ENCODE data around the gene CDH4.

CDH4 gene

DNA sequence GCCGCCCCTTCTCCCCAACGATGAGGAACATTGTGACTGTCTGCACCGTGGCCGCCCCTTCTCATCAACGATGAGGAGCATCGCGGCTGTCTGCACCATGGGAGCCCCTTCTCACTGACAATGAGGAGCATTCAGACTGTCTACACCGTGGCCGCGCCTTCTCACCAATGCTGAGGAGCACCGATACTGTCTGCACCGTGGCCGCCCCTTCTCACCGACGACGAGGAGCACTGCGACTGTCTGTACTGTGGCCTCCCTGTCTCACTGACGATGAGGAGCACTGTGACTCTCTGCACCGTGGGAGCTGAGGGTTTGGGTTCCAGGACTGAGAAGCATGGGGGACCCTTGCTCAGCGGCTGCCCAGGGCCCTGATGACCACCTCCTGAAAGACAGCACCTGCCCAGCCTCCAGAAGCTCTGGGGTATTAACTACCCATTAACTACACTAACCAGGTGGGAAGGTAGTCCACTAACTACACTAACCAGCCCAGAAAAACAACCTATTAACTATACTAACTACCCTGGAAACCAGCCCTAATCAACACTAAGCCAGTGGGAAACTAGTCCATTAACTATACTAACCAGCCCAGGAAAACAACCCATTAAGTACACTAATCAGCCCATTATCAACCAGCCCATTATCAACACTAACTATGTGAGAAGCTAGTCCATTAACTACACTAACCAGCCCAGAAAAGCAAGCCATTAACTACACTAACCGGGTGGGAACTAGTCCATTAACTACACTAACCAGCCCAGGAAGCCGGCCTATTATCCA is 696.7 kb downstream of the CDH4 start:
- DNase-seq (ENCODE audit: low read depth), result no peak

DNA sequence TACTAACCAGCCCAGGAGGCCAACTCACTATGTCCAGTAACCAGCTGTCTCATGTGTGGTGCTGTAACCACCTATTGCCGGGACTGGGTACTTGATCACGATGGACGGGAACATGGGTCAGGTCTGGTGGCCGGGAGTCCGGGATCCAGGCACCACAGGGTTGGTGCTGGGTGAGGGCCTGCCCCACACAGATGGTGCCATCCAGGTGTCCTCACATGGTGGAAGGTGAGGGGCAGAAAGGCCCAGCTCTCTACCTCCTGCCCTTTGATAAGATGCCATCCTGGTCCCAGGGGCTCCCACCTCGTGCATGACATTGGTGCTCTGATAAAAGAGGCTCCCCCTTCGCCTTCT is 697.3 kb downstream of the CDH4 start:
- no peak for DNase-seq (ENCODE audit: low read depth)

DNA sequence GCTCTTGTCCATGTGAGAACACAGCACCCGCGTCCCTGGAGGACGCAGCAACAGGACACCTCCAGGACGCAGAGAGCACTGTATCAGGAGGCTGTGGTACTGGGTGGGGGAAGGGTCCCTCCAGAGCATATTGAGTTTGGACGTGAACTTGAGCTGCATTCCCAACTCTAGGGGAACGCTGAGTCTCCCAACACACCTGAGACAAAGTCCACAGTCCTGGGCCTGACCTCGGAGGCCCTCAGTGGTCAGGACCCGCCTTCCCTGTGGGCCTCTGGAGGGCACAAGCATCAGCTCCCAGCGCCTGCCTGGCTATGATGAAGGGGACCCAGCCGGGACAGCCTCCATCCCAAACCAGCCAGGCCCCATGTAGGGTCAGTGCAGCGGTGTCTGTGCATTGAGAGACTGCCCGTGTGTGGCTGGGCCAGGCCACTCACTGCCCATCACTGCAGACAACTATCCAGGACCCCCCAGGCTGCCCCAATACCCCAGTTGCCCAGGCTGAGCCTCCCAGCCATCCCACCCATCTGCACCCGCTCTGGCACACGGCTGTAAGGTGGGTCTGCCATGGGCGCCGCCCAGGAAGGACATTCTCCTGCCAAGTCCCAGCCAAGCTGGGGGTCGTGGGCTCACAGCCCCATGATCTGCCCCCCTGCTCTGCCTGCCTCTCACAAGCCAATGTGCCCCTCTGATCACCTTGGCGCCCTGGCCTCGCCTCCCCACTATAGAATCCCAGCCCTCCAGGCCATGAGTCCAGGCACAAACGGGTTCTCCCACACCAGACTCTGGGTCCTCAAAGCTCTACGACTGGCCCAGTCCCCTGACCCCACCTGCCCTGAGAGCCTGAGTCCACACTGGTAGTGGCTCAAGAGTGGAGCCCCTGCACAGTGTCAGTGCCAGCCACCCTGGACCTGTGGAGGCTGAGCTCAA is 697.9 kb downstream of the CDH4 start:
- no peak for DNase-seq (ENCODE audit: low read depth)

DNA sequence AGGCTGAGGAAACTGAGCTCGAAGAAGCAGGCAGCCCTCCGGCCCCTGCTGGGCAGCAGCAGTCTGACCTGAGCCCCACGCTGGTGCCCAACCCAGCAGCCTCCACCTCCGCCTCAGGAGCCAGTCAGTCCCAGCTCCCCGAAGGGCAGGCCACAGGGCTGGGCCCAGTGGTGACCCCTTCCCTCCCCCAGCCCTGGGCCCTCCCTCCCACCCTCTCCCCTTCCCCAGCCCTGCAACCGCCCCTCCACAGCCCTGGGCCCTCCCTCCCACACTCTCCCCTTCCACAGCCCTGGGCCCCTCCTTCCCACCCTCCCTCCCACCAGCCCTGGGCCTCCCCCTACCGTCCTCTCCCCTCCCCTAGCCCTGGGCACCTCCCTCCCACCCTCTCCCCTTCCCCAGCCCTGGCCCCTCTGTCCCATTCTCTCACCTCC is 698.6 kb downstream of the CDH4 start:
- DNase-seq (ENCODE audit: low read depth), result no peak

DNA sequence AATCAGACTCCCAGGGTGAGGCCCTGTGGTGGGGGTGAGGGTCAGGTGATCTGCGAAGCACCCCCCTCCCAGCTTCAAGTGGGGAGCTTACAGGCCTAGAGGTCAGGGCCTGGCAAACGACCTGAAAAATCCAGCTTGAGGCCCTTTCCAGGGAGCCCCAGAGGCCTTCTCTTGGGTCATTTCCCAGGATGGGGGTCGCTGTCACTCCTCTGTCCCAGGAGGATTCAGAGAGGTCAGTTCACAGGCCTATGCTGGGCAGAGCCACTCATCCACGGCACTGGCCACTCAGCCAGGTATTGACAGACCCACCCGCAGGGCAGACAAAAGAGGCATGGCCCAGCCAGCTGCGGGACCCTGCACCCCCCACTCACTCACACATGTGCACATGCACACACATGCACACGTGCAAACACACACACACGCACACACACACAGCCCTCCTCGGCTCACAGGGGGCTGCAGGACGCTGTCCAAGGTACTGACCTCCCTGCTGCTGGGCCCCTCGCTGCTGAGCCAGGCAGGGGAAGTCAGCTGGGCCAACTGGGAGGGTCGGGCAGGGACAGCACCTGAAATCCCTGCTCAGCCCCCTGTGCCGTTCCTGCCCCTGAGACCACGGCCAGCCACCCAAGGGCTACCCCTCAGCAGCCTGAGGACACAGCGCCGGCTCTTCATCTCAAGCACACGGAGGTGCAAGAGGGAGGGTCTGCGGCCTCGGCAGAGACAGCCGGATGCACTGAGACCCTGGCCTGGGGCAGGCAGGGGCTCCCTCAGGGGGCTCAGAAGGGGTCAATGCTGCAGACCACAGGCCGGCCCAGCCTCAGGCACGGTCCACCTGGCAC is 699.9 kb downstream of the CDH4 start:
- no peak for DNase-seq (ENCODE audit: low read depth)

DNA sequence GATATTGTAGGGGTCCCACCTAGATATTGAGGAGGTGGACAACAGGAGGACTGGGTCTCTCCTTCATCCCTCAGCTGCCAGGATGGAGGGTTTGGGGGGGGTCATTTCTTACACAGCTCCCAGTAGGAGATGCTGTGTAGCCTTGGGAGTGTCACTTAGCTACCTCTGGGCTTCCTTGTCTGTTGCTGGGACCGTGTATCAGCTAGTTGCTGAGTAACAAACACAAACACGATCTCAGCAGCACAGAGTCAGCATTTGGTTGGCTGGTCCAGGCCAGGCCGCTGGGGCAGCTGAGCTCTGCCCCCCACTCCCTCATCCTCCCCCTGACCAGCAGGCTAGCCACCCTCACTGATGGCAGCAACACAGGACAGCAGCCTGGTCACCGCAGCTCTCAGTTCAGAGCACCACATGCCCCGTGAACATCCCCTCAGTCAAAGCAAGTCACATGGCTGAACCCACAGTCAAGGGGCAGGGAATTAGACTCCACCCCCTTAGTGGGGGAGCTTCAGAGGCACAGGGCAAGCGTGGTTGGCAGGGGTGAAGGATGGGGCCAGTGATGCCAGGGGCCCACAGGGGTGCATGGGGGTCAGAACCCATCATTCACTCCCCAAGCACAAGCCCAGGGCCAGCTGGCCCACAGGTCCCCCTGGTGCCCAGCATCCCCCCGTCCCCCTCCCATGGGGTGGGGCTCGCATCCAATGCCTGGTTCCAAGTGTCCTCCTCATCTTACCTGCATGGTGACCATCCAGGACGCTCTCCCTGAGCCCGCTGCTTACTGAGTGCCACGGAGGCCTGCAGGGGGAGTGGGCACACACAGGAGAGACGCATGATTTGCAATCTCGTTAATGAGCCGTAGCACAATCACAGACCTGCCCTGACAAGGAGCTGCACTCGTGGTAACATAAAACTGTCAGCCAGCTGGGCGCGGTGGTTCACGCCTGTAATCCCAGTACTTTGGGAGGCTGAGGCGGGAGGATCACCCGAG is 701.3 kb downstream of the CDH4 start:
- DNase-seq (ENCODE audit: low read depth), result no peak

DNA sequence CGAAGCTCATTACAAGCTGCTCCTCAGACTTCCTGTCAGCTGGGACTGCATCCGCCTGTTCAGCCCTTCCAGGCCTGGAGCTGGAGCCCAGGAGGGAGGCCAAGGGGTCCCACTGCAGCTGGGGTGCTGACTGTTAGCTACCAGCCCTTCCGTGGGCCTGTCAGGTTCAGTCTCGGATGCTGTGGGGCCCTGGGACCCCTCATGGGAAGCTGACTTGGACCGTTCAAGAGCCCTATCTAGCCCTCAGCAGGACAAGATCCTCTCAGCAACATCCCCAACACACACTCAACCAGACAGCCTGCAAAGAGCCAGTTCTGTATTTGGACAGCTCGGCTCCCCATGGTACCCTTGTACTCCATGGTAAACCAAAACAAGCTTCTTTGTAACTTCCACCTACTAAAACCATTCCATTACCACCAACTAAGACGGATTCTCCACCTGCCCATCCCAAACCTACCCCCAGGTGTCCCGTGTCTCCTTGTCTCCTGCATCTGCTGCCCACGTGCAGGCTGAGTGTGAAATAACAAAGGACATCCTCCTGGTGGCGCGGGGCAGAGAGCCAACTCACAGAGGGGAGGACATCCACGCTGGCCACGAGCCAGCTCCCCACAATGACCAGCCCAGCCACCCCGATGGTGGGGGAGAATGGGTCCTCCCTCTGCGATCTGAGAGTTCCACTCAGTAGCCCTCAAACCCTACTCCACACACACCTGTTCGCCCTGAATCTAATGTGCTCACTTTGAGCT is 702.4 kb downstream of the CDH4 start:
- no peak for DNase-seq (ENCODE audit: low read depth)

DNA sequence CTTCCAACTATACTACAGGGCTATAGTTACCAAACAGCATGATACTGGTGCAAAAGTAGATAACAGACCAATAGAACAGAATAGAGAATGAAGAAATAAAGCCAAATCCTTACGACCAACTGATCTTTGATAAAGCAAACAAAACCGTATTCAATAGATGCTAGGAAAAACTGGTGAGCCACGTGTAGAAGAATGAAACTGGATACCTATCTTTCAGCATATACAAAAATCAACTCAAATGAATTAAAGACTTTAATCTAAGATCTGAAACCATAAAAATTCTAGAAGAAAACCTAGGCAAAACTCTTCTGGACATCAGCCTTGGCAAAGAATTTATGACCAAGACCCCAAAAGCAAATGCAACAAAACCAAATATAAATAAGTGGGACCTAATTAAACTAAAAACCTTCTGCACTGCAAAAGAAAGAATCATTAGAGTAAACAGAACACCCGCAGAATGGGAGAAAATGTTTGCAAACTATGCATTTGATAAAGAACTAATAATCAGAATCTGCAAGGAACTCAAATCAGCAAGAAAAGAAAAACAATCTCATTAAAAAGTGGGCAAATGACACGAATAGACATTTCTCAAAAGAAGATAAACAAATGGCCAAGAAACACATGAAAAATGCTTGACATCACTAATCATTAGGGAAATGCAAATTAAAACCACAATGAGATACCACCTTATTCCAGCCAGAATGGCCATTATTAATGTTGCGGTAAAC is 703.8 kb downstream of the CDH4 start:
- no peak for DNase-seq (ENCODE audit: low read depth)

DNA sequence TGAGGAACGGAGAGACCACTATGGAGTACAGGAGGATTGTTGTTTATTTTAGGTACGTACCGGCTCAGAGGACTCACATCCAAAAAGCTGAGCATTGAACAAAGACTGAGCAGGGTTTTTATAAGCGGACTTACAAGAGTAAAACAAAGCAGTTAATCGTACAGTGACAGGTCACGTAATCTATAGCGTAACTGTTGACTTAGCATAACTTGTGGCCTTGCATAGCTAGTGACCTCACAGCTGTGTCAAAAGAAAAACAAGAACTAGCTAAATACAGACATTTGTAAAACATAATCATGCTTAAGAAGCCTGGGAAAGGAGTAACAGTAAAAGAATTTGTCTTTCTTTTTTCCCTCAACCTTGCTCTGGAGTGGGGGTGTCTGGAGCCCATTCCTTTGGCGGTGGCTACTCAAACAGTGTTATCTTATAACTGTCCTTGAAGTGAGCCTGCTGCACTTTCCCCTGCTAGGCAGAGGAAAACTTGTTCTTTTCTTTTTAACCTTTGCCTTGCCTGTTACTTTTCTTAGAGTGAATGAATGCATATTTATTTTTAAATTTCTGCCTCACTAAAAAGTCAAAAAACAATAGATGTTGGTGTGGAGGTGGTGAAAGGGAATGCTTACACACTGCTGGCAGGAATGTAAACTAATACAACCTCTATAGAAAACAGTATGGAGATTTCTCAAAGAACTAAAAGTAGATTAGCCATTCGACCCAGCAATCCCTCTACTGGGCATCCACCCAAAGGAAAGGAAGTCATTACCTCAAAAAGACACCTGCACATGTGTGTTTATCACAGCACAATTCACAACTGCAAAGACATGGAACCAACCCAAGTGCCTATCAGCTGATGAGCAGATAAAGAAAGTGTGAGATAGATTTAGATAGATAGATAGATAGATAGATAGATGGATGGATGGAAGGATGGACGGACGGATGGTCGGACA is 704.6 kb downstream of the CDH4 start:
- DNase-seq (ENCODE audit: low read depth), result no peak

DNA sequence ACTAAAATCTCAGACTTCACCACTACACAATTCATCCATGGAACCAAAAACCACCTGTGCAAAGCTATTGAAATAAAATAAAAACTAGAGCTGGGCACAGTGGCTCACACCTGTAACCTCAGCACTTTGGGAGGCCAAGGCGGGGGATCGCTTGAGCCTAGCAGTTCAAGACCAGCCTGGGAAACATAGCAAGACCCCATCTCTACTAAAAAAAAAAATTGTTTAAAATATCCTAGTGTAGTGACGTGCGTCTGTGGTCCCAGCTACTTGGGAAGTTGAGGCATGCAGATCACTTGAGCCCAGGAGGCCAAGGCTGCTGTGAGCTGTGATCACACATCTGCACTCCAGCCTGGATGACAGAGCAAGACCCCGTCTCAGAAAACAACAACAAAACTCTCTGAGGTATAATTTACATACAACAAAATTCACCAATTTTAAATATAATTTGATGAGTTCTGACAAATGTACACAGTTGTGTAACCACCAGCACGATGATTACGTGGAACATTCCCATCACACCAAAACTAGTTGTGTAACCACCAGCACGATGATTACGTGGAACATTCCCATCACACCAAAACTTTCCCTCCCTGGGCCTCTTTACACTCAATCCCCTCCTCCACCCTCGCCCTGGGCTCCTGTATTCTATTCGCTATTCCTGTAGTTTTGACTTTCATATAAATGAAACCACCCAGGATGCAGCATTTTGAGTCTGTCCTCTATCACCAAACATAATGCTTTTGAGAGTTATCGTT is 706.1 kb downstream of the CDH4 start:
- no peak for DNase-seq (ENCODE audit: low read depth)

DNA sequence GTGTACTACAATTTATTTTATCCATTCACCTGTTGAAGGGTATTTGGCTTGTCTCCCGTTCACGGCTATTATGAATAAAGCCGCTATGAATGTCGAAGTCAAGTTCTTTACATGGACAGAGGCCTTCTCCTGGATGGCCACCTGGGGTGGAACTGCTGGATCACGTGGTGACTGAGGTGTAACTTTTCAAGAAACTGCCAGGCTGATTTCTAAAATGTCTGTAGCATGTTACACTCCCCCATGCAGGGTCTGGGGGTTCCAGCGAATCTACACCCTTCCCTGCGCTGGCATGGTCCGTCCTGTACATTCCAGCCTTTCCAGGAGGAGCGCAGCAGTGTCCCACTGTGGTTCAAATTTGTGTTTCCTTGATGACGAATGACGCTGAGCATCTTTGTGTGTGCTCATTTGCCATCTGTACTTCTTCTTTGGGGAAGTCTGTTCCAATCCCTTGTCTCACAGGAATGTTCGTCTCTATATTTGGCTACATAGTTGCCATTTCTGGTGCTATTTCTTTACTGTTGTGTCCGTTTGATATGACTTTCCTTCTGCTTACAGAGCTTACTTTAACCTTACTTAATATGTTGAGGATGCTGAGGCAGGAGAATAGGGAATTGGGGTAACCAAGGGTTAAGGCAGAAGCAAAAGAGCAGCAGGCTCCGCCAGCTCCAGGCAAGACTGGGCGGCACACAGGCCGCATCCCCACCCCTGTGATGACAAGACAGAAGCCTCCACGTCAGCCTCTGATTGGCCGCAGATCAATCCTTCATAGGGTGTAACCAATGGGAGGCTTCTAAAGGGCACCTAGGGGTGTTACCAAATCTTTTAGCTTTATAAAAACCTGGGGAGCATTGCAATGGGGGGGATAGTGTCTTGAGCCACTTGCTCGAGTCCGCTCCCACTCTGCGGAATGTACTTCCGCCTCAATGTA is 707.0 kb downstream of the CDH4 start:
- no peak for DNase-seq (ENCODE audit: low read depth)

DNA sequence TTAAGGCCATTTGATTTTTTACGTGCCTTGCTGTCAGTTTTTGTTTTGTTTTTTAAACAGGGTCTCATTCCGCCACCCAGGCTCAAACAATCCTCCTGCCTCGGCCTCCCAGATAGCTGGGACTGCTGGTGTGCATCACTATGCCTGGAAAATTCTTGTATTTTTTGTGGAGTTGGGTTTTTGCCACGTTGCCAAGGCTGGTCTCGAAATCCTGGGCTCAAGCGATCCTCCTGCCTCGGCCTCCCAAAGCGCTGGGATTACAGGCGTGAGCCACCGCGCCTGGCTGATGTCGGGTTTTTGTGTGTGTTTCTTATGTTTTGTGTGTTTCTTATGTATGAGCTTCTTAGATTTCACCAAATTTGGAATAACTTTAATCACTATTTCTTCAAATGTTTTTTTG is 708.8 kb downstream of the CDH4 start:
- no peak for DNase-seq (ENCODE audit: low read depth)

DNA sequence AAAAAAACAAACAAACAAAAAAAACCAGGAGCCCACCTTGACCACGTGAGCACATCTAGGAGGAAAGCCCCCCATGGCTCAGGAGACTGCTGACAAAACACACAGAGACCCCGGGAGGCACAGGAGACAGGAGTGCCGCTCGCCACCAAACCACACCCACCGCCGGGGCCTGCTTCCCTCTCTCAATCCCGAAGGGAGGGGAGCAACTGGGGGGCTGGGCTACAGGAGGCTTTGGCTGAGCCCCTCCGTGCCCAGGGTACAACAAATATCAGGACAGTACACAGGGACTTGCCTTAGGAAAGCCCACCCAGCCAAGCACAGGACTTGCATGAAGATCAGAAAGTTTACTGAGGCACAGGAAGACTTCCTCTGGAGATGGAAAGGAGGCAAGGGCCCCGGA is 711.1 kb downstream of the CDH4 start:
- DNase-seq (ENCODE audit: low read depth), result no peak

DNA sequence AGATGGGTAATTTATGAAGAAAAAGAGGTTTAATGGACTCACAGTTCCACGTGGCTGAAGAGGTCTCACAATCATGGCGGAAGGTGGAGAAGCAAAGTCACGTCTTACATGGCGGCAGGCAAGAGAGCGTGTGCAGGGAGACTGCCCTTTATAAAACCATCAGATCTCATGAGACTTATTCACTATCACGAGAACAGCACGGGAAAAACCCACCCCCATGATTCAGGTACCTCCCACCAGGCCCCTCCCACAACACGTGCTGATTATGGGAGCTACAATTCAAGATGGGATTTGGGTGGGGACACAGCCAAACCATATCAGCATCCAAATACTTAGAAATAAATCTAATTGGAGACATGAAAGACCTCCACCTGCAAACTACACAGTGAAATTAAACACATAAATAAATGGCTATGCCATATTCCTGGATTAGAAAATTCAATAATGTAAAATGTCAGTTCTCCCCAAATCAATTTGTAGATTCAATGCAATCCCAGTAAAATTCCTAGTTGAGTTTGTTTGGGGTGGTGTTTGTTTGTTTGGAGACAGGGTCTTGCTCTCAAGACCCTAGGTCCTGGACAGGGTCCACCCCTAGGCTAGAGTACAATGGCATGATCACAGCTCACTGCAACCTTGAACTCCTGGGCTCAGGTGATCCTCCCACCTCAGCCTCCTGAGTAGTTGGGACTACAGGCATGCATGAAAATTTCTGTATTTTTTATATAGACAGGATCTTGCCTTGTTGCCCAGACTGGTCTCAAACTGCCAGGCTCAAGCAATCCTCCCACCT is 712.0 kb downstream of the CDH4 start:
- no peak for DNase-seq (ENCODE audit: low read depth)

DNA sequence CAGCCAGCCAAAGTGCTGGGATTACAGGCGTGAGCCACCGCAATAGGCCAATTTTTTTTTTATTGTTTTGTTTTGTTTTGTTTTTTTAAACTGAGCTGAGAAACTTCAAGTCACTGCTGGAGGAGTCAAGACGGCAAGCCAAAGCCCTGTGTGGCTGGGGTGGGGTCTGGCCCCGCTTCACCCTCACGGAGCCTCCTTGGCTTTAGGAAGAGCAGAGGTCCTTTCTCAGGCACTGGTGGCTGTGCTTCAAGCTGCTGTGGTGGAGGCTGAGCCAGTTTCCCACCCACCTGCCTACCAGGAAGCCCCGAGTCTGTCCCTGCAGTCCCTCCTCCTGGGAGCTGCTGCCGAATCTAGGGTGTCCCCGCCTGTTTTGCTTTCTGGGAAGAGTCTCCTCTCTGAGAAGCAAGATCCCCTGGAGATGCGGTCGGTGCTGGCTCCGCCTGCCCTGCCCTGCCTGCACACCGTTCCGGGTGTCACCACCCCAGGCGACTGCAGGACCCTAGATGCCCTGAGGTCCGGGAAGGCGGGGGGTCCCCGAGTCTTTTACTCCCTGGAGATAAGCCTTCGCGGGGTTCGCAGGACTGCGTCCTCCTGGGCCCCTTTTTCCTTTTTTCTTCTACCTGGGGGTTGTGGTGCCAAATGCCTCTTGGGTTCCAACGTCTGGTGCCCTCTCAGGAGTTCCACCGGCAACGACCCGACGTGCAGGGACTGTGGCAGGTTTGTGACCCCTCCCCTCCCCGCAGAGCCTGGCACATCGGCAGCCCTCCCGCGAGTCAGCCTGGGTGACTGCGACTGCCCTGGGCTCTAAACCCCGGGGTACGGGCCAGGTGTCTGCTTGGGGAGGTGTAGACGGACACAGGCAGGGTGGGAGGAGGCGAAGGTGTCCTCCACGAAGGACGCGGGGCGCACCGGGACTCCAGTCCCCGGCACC is 712.9 kb downstream of the CDH4 start:
- no peak for DNase-seq (ENCODE audit: low read depth)
